Fibroblast of pulmonary artery (primary cell): ENCODE measurements around the gene BICC1.

Source experiments
- DNase-seq: peaks from one replicate; pipeline ENCODE4 v3.0.0-alpha.2; 2010; ENCODE audit warnings: low read depth
- H3K4me3 ChIP-seq: replicated peaks from 2 replicates; pipeline ENCODE4 v1.5.1; 2011; ENCODE audit warnings: low read depth, mild to moderate bottlenecking, control low read depth, low read length, moderate library complexity
- CTCF ChIP-seq: IDR thresholded peaks from 2 replicates; pipeline ENCODE4 v1.5.1; 2011; ENCODE audit warnings: mild to moderate bottlenecking, control low read depth, low read length, inconsistent platforms; ENCODE audit errors: missing control alignments

BICC1 gene

GRCh38 chr10:58653139-58653538 is 140.5 kb downstream of the BICC1 start:
- H3K4me3 ChIP-seq: no peak overlapping the region
- no peak for TF ChIP-seq CTCF
- DNase-seq: peak; percentile 58

DNA sequence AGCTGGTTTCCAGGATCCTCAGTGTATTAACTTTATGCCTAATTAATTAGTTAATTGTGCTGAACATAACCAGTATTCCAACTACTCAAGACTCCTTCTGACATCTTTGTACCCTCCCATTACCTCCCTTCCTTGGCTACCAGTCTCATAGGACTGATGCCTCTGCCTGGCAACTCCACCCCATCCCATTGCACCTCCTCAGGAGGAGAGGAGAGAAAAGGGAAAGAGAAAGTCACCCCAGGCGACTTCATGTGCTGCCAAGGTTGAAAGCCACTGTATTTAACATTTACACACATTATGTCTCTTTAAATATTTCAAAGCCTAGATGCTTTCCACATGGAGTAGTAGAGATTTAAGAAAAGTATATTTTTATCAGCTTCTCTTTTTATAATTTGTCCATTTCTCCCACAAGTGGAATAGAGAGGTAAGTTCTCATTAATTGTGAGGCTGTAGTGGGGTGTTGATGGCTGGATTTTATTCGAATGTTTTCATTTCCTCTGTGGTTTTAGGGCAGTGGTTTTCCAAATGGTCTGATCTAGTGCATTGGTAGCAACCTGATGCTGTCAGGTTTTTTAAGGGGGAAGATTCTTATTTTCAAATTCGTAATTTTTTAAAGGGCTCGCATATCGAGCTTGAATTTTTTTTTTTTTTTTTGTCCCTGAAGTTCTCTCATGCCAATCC is 148.0 kb downstream of the BICC1 start:
- no peak for TF ChIP-seq CTCF
- no peak for DNase-seq
- no peak overlapping the region for H3K4me3 ChIP-seq

- no peak for DNase-seq
- no peak for TF ChIP-seq CTCF
- no peak overlapping the region for H3K4me3 ChIP-seq
These were observed 148.7 kb downstream of the BICC1 start for GRCh38 chr10:58661336-58661735.

GRCh38 chr10:58661902-58662301 is 149.2 kb downstream of the BICC1 start:
- no peak for TF ChIP-seq CTCF
- H3K4me3 ChIP-seq: no peak overlapping the region
- DNase-seq: no peak

DNA sequence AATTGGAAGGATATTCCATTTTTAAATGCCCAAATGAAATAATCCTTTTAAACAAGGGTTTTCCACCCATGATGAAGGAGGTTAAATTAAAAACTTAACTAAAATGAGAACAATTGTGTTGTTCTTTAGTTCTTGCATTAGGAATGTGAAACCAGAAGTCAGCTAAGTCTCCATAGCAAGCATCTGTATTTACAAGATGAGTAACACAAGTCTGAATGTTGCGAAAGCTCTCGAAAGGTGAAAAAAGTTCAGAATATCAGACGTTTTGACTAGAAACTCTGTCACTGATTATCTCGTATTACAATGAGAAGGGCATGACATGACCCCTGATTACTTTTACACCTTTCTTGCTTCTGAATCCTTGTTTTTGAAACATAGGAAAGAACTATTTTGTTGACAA is 149.6 kb downstream of the BICC1 start:
- H3K4me3 ChIP-seq: no peak overlapping the region
- peak; percentile 90 for DNase-seq
- no peak for TF ChIP-seq CTCF

- TF ChIP-seq CTCF: no peak
- H3K4me3 ChIP-seq: peak overlapping the region; percentile 28
- no peak for DNase-seq
These were observed 152.7 kb downstream of the BICC1 start for GRCh38 chr10:58665361-58665760.

- H3K4me3 ChIP-seq: peak overlapping the region; percentile 28
- no peak for TF ChIP-seq CTCF
- DNase-seq: no peak
These were observed 153.4 kb downstream of the BICC1 start for GRCh38 chr10:58666024-58666423.
